ENCODE results near the gene SSC5D.

- no peak for TF ChIP-seq EP300 (IDR thresholded peaks at IDR 0.05; ENCODE audit: borderline replicate concordance)
- no peak for TF ChIP-seq MAX (IDR thresholded peaks at IDR 0.05)
- no peak for TF ChIP-seq TCF12 (IDR thresholded peaks at IDR 0.05; ENCODE audit: low read depth)
- no peak for TF ChIP-seq NFIC (IDR thresholded peaks at IDR 0.05)
- no peak for TF ChIP-seq FOXM1 (IDR thresholded peaks at IDR 0.05; ENCODE audit: borderline replicate concordance, low read depth)
- no peak for TF ChIP-seq YY1 (IDR thresholded peaks at IDR 0.05; ENCODE audit: low read depth)
- TF ChIP-seq USF1 (IDR thresholded peaks at IDR 0.05): no peak
These were observed 32.5 kb upstream of the SSC5D start for GRCh38 chr19:55455576-55456235.

Data from Ishikawa (cell line).